RPMI7951 (cell line): Measurements from ENCODE around the gene ZDHHC3. TPM values are rescaled to one million over a fixed set of nuclear protein-coding genes. Genes with fewer than 3 reads are reported as not detected.
"Not testable (repeated sequence)": the region's sequence is repeated elsewhere in the genome, so short reads cannot be mapped to it uniquely, and the experiment has no call there.

Source experiments
- DNase-seq: peaks from one replicate; pipeline ENCODE4 v3.0.0-alpha.2; 2012; ENCODE audit warnings: low read depth
- total RNA-seq: library from RNA; depleted of rRNA; stranded (reverse); fragments of >200 nt; shearing (Covaris generic); gene quantifications from 2 replicates; pipeline ENCODE4 v1.2.3, GENCODE V29; 2014

The ZDHHC3 gene
- total RNA-seq, 1 experiment from 2014 or later: 62.7 TPM

- no peak for DNase-seq
Measured at GRCh38 chr3:44963571-44964325, 12.2 kb downstream of the ZDHHC3 start.

GRCh38 chr3:44962621-44963393 lies 13.2 kb downstream of the ZDHHC3 start:
- no peak for DNase-seq

DNA sequence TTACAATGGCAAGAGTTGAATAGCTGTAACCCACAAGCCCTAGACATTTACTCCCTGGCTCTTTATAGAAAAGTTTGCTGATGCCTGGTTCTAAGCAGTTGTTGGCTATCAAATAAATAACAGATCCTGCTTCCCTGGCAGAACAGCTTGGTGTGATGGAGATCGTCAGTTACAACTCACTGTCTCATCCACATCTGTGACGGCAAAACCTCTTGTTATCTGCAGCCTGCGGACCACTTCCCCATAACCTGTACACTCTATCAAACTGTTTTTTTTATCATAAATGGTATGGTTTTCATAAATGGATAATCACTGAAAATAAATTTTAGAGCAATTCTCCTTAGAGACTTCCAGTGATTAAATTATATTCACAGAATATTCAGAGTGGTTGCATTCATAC lies 14.1 kb downstream of the ZDHHC3 start:
- no peak for DNase-seq

- no peak for DNase-seq
Measured at GRCh38 chr3:44960387-44961026, 15.5 kb downstream of the ZDHHC3 start.

GRCh38 chr3:44958386-44958785 lies 17.6 kb downstream of the ZDHHC3 start:
- no peak for DNase-seq

- DNase-seq: no peak
Measured at GRCh38 chr3:44957986-44958385, 18.0 kb downstream of the ZDHHC3 start.

GRCh38 chr3:44955917-44956316 lies 20.1 kb downstream of the ZDHHC3 start:
- no peak for DNase-seq

GRCh38 chr3:44954962-44955361 lies 21.0 kb downstream of the ZDHHC3 start:
- DNase-seq: peak; percentile 15

DNA sequence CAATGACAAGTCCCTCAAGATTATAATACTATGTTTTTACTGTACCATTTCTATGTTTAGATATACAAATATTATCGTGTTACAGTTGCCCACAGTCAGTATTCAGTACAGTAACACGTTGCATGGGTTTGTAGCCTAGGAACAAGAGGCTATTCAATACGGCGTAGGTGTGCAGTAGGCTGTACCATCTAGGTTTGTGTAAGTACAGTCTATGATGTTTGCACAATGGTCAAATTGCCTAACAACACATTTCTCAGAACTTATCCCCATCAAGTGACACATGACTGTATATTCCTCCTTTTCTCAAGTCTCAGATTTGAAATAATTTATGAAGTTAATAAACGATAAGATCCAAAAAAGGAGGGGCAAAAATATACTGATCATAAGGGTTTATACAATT lies 21.7 kb downstream of the ZDHHC3 start:
- no peak for DNase-seq

GRCh38 chr3:44952689-44953088 lies 23.3 kb downstream of the ZDHHC3 start:
- DNase-seq: no peak

DNA sequence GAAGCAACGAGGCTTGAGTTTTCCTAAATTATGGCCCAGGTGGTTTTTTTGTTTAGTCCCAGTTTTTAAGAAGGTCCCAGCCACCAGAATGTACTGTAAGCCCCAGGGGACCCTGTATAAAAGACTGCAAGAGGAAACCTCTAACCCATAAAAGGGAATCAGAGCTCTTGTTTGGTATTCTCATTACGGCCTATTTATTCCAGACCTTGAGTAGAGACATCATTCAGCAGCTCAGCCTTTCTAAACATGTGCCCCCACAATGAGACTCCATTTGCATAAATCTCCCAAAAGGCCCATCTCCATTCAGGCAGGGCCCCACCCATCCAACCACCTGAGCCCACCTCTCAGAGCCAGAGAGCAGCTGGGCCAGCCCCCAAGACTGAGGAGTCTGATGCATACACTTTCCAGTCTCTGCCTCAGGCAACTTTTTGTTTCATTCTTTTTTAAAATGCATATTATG lies 25.7 kb downstream of the ZDHHC3 start:
- DNase-seq: no peak

GRCh38 chr3:44949770-44950169 lies 26.2 kb downstream of the ZDHHC3 start:
- DNase-seq: not testable (repeated sequence)

DNA sequence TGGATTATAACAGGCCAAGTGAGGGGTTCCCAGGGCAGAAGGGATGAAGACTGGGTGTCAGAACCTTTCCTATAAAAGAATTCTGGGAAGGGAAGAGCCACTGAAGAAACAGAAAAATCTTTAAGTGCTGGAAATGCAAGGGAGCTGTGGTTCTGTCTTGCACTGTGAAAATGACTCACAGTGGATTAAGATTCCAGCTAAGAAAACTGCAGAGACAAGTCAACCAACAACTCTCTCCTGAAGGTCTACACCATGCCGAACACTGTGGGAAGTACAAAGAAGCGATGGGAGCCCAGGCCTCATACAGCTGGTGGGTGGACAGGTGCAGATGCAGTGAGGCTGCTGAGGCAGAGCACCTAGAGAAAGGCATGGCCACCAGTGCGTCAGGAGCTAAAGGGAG lies 27.7 kb downstream of the ZDHHC3 start:
- DNase-seq: no peak

GRCh38 chr3:44942202-44942921 lies 33.6 kb downstream of the ZDHHC3 start:
- DNase-seq: peak; percentile 34

GRCh38 chr3:44939581-44940036 lies 36.4 kb downstream of the ZDHHC3 start:
- no peak for DNase-seq

GRCh38 chr3:44932986-44933944 lies 42.7 kb downstream of the ZDHHC3 start:
- no peak for DNase-seq

GRCh38 chr3:44932271-44932670 lies 43.7 kb downstream of the ZDHHC3 start:
- no peak for DNase-seq

GRCh38 chr3:44931791-44932190 lies 44.2 kb downstream of the ZDHHC3 start:
- DNase-seq: no peak

- DNase-seq: no peak
Measured at GRCh38 chr3:44930911-44931310, 45.1 kb downstream of the ZDHHC3 start.

DNA sequence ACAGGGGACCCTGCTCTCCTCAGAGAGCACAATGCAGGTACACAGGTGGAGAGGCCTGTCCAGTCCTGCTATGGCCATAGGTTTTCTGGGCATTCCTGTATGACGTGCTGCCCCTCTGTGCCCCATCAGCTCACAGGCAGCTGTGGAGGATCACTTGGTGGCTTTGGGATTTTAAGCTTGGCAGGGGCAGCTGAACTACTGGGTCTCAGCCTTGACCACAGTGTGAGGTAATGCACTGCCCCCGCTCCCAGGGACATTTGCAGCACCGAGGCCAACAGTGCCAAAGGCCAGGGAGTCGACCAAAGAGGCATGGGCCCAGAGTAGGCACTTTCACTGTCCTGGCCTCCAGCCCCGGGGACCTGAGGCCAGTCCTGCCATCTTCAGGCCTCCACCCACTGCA lies 46.2 kb downstream of the ZDHHC3 start:
- DNase-seq: no peak

GRCh38 chr3:44927371-44927770 lies 48.6 kb downstream of the ZDHHC3 start:
- DNase-seq: no peak
